Measurements from ENCODE around the gene MTHFD2.

DNA sequence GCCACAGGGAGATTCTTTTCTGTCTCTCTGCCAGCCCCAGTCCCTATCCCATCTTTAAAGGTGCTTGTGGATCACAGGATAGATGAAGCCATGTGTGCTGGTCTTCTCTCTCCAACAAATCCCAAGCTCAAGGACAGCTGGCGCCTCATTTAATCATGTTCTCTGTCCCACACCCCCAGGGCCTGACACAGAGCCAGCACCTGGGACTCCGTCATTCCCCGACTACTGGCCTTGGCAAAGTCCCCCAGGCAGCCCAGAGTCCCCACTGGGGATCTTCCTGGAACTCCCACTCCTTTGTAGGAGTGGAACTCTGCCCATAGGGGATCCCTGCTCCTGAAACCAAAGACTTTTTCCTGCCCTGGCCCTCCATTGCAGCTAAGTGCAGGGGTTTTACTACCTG is 60.8 kb downstream of the MTHFD2 start:
- TF ChIP-seq POLR2A (IDR thresholded peaks at IDR 0.05; ENCODE audit: control extremely low read depth in 1 of 2, low read depth in 2 of 2, low read length in 2 of 2) = no peak
- TF ChIP-seq, protein P1, sequence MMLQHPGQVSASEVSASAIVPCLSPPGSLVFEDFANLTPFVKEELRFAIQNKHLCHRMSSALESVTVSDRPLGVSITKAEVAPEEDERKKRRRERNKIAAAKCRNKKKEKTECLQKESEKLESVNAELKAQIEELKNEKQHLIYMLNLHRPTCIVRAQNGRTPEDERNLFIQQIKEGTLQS (IDR thresholded peaks at IDR 0.05; ENCODE audit: insufficient read depth, low read depth, low read length) = no peak
- TF ChIP-seq, protein P2, sequence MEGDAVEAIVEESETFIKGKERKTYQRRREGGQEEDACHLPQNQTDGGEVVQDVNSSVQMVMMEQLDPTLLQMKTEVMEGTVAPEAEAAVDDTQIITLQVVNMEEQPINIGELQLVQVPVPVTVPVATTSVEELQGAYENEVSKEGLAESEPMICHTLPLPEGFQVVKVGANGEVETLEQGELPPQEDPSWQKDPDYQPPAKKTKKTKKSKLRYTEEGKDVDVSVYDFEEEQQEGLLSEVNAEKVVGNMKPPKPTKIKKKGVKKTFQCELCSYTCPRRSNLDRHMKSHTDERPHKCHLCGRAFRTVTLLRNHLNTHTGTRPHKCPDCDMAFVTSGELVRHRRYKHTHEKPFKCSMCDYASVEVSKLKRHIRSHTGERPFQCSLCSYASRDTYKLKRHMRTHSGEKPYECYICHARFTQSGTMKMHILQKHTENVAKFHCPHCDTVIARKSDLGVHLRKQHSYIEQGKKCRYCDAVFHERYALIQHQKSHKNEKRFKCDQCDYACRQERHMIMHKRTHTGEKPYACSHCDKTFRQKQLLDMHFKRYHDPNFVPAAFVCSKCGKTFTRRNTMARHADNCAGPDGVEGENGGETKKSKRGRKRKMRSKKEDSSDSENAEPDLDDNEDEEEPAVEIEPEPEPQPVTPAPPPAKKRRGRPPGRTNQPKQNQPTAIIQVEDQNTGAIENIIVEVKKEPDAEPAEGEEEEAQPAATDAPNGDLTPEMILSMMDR (IDR thresholded peaks at IDR 0.05; ENCODE audit: control extremely low read depth in 1 of 3, insufficient read depth in 1 of 3, low read depth in 1 of 3, low read length in 3 of 3) = no peak
- no peak for TF ChIP-seq ZNF274 (IDR thresholded peaks at IDR 0.05; ENCODE audit: borderline replicate concordance, extremely low read depth, low read length)
- TF ChIP-seq EP300 (IDR thresholded peaks at IDR 0.05; ENCODE audit: borderline replicate concordance in 1 of 2, low read depth in 2 of 2, low read length in 2 of 2) = no peak
